ENCODE data around the gene HIP1.

DNA sequence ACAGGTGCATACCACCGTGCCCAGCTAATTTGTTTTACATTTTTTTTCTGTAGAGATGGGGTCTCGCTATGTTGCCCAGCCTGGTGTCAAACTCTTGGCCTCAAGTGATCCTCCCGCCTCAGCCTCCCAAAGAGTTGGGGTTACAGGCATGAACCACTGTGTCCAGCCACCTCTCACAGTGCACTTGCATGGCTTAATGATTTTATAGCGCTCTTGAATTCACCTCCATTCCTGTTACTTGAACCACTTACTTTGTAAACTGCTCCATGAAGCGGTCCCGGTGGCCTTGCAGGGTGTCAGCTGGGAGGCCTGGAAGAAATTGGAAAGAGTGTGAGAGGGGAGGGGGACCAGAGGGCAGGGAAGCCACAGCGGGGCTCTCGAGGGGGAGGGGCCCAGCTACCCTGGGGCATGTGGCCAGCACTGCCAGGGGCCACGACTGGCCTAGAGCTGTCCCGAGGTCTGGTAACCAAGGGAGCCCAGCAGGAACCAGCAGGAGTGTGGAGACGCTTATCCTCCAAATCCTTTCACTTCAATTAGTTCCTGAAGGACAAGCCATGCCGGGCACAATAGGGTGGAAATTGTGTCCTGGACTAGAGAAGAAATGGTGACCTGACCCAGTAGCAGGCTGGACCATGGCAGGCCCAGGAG is 170.7 kb downstream of the HIP1 start:
- TF ChIP-seq, protein P1, sequence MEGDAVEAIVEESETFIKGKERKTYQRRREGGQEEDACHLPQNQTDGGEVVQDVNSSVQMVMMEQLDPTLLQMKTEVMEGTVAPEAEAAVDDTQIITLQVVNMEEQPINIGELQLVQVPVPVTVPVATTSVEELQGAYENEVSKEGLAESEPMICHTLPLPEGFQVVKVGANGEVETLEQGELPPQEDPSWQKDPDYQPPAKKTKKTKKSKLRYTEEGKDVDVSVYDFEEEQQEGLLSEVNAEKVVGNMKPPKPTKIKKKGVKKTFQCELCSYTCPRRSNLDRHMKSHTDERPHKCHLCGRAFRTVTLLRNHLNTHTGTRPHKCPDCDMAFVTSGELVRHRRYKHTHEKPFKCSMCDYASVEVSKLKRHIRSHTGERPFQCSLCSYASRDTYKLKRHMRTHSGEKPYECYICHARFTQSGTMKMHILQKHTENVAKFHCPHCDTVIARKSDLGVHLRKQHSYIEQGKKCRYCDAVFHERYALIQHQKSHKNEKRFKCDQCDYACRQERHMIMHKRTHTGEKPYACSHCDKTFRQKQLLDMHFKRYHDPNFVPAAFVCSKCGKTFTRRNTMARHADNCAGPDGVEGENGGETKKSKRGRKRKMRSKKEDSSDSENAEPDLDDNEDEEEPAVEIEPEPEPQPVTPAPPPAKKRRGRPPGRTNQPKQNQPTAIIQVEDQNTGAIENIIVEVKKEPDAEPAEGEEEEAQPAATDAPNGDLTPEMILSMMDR (IDR thresholded peaks at IDR 0.05) = no peak
- TF ChIP-seq POLR2A (IDR thresholded peaks at IDR 0.05) = no peak
- TF ChIP-seq POLR2AphosphoS5 (IDR thresholded peaks at IDR 0.05) = no peak
- TF ChIP-seq EP300 (IDR thresholded peaks at IDR 0.05) = no peak

Measured in sigmoid colon (tissue), 4 donors.